Brain microvascular endothelial cell (primary cell): ENCODE measurements around the gene NCAN.

Experiments used
- DNase-seq: peaks from one replicate; pipeline ENCODE4 v3.0.0-alpha.2; 2020
- H3K27ac ChIP-seq: fragments of 250-450 bp; sonication (Bioruptor Pico); 2 replicates; pipeline ENCODE4 v1.5.1; 2020; ENCODE audit warnings: mild to moderate bottlenecking, moderate library complexity
- H3K27me3 ChIP-seq: fragments of 250-450 bp; sonication (Bioruptor Pico); replicated peaks from 2 replicates; pipeline ENCODE4 v1.5.1; 2020; ENCODE audit warnings: mild to moderate bottlenecking
- H3K36me3 ChIP-seq: fragments of 250-450 bp; sonication (Bioruptor Pico); replicated peaks from 2 replicates; pipeline ENCODE4 v1.5.1; 2020; ENCODE audit warnings: mild to moderate bottlenecking
- H3K4me3 ChIP-seq: 2 replicates; pipeline ENCODE4 v1.5.1; 2011; ENCODE audit warnings: low read depth, mild to moderate bottlenecking, control low read depth, low read length, moderate library complexity
- CTCF ChIP-seq: IDR thresholded peaks from 2 replicates; pipeline ENCODE4 v1.5.1; 2011; ENCODE audit warnings: low read depth, mild to moderate bottlenecking, moderate library complexity, low read length, control low read depth, inconsistent platforms; ENCODE audit errors: missing control alignments
- in situ Hi-C: cut with HindIII; loops from 2 replicates; pipeline ENCODE4 v1.10.0; 2017; ENCODE audit warnings: low sequenced_read_pairs, low pct_ligation_motif_present

Gene NCAN

GRCh38 chr19:19270749-19271571, 59.2 kb downstream of the NCAN start:
- Histone ChIP-seq H3K36me3 (peaks cover 3% of the 10 kb centered on the region), H3K27me3 (no peaks in the 10 kb centered on the region), H3K4me3 (no peak overlapping the region), H3K27ac (no peak overlapping the region)
- in situ Hi-C loops = no loop called here
- no peak for TF ChIP-seq CTCF
- DNase-seq = no peak

- no peak for TF ChIP-seq CTCF
- no peaks in the 10 kb centered on the region for H3K27me3 ChIP-seq
- no peak for DNase-seq
- no peak overlapping the region for H3K27ac ChIP-seq
- no peak overlapping the region for H3K4me3 ChIP-seq
- in situ Hi-C loops = no loop called here
- peaks cover 3% of the 10 kb centered on the region for H3K36me3 ChIP-seq
These were observed 60.3 kb downstream of the NCAN start for GRCh38 chr19:19271828-19272599.

GRCh38 chr19:19274146-19274545, 62.4 kb downstream of the NCAN start:
- no peak for TF ChIP-seq CTCF
- Histone ChIP-seq H3K36me3 (peaks cover 18% of the 10 kb centered on the region), H3K27me3 (no peaks in the 10 kb centered on the region), H3K4me3 (no peak overlapping the region), H3K27ac (no peak overlapping the region)
- DNase-seq = no peak
- in situ Hi-C loops = no loop called here

GRCh38 chr19:19274716-19275565, 63.2 kb downstream of the NCAN start:
- no peak for TF ChIP-seq CTCF
- no peaks in the 10 kb centered on the region for H3K27me3 ChIP-seq
- H3K27ac ChIP-seq = no peak overlapping the region
- no peak for DNase-seq
- H3K36me3 ChIP-seq = peaks cover 26% of the 10 kb centered on the region
- H3K4me3 ChIP-seq = no peak overlapping the region
- in situ Hi-C loops = no loop called here

- in situ Hi-C loops = no loop called here
- Histone ChIP-seq H3K27me3 (no peaks in the 10 kb centered on the region), H3K27ac (peak overlapping the region; percentile 68), H3K36me3 (peaks cover 26% of the 10 kb centered on the region), H3K4me3 (no peak overlapping the region)
- TF ChIP-seq CTCF = no peak
- peak; percentile 83 for DNase-seq
These were observed 64.6 kb downstream of the NCAN start for GRCh38 chr19:19276386-19276785.
